H9 (cell line): ENCODE results near the gene SYT15B. TPM values are rescaled to one million over a fixed set of nuclear protein-coding genes. Genes with fewer than 3 reads are reported as not detected.
"Not testable (repeated sequence)": the region's sequence is repeated elsewhere in the genome, so short reads cannot be mapped to it uniquely, and the experiment has no call there.

ENCODE experiments used
- DNase-seq: peaks from one replicate; pipeline ENCODE4 v3.0.0-alpha.2; 2017
- H2AFZ ChIP-seq: one replicate; pipeline ENCODE4 v1.6.1; 2013; ENCODE audit warnings: mild to moderate bottlenecking, low read length, control low read depth, moderate library complexity
- H2AK5ac ChIP-seq: 2 replicates; pipeline ENCODE4 v1.6.1; 2013; ENCODE audit warnings: low read length, control low read depth, mixed read lengths; ENCODE audit not compliant: insufficient read length
- H2BK120ac ChIP-seq: one replicate; pipeline ENCODE4 v1.6.1; 2013; ENCODE audit warnings: low read depth, mild to moderate bottlenecking, low read length, control low read depth, inconsistent platforms; ENCODE audit not compliant: poor library complexity, severe bottlenecking
- H2BK12ac ChIP-seq: 2 replicates; pipeline ENCODE4 v1.6.1; 2013; ENCODE audit warnings: low read length, control low read depth, mixed read lengths, low read depth; ENCODE audit not compliant: insufficient read length
- H2BK15ac ChIP-seq: 2 replicates; pipeline ENCODE4 v1.6.1; 2013; ENCODE audit warnings: low read depth, low read length, control low read depth
- H2BK20ac ChIP-seq: one replicate; pipeline ENCODE4 v1.6.1; 2013; ENCODE audit warnings: low read depth, mild to moderate bottlenecking, low read length, control low read depth, inconsistent platforms; ENCODE audit not compliant: poor library complexity, severe bottlenecking
- H2BK5ac ChIP-seq: 2 replicates; pipeline ENCODE4 v1.6.1; 2013; ENCODE audit warnings: low read length, control low read depth, mixed read lengths; ENCODE audit not compliant: insufficient read length
- H3K14ac ChIP-seq: 2 replicates; pipeline ENCODE4 v1.6.1; 2013; ENCODE audit warnings: low read length, control low read depth; ENCODE audit not compliant: insufficient read depth
- H3K18ac ChIP-seq: 2 replicates; pipeline ENCODE4 v1.6.1; 2013; ENCODE audit warnings: low read depth, mild to moderate bottlenecking, mixed read lengths, low read length, control low read depth; ENCODE audit not compliant: insufficient read length
- H3K23ac ChIP-seq: 2 replicates; pipeline ENCODE4 v1.6.1; 2013; ENCODE audit warnings: low read length, control low read depth, mixed read lengths, low read depth; ENCODE audit not compliant: insufficient read length
- H3K23me2 ChIP-seq: 2 replicates; pipeline ENCODE4 v1.6.1; 2013; ENCODE audit warnings: low read depth, mild to moderate bottlenecking, mixed read lengths, low read length, control low read depth; ENCODE audit not compliant: insufficient read length, poor library complexity, severe bottlenecking
- H3K27ac ChIP-seq: 2 replicates; pipeline ENCODE4 v1.5.1; 2013; ENCODE audit warnings: low read length, control low read depth, mixed read lengths, low read depth; ENCODE audit not compliant: insufficient read length
- H3K27me3 ChIP-seq: 2 replicates; pipeline ENCODE4 v1.6.1; 2013; ENCODE audit warnings: low read length, control low read depth, inconsistent platforms; ENCODE audit not compliant: insufficient read depth
- H3K4ac ChIP-seq: 2 replicates; pipeline ENCODE4 v1.6.1; 2013; ENCODE audit warnings: low read depth, mild to moderate bottlenecking, control low read depth, inconsistent platforms, low read length, moderate library complexity
- H3K4me1 ChIP-seq: 2 replicates; pipeline ENCODE4 v1.6.1; 2013; ENCODE audit warnings: low read length, control low read depth, inconsistent platforms; ENCODE audit not compliant: insufficient read depth
- H3K4me2 ChIP-seq: 2 replicates; pipeline ENCODE4 v1.6.1; 2013; ENCODE audit warnings: low read length, control low read depth, mixed read lengths; ENCODE audit not compliant: insufficient read length, insufficient read depth
- H3K56ac ChIP-seq: 2 replicates; pipeline ENCODE4 v1.6.1; 2013; ENCODE audit warnings: low read depth, mild to moderate bottlenecking, mixed read lengths, low read length, control low read depth; ENCODE audit not compliant: insufficient read length
- H3K79me1 ChIP-seq: 2 replicates; pipeline ENCODE4 v1.6.1; 2013; ENCODE audit warnings: low read depth, mild to moderate bottlenecking, moderate library complexity, low read length, control low read depth, inconsistent platforms; ENCODE audit not compliant: insufficient read depth, poor library complexity, severe bottlenecking
- H3K79me2 ChIP-seq: 2 replicates; pipeline ENCODE4 v1.6.1; 2013; ENCODE audit warnings: low read length, control low read depth, inconsistent platforms; ENCODE audit not compliant: insufficient read depth
- H3K9ac ChIP-seq: 2 replicates; pipeline ENCODE4 v1.6.1; 2013; ENCODE audit warnings: low read length, control low read depth, mixed read lengths; ENCODE audit not compliant: insufficient read length; ENCODE audit errors: extremely low read depth
- H3K9me3 ChIP-seq: one replicate; pipeline ENCODE4 v1.6.1; 2013; ENCODE audit warnings: low read depth, low read length, inconsistent platforms; ENCODE audit not compliant: control insufficient read depth
- H3T11ph ChIP-seq: one replicate; pipeline ENCODE4 v1.6.1; 2013; ENCODE audit warnings: mild to moderate bottlenecking, low read length, control low read depth, inconsistent platforms
- H4K20me1 ChIP-seq: one replicate; pipeline ENCODE4 v1.6.1; 2013; ENCODE audit not compliant: control insufficient read depth, insufficient read length, insufficient read depth
- H4K5ac ChIP-seq: 2 replicates; pipeline ENCODE4 v1.6.1; 2013; ENCODE audit warnings: low read depth, mild to moderate bottlenecking, mixed read lengths, low read length, control low read depth; ENCODE audit not compliant: insufficient read length
- H4K8ac ChIP-seq: replicated peaks from 2 replicates; pipeline ENCODE4 v1.6.1; 2013; ENCODE audit warnings: low read length, control low read depth, mixed read lengths, low read depth; ENCODE audit not compliant: insufficient read length
- H4K91ac ChIP-seq: 2 replicates; pipeline ENCODE4 v1.6.1; 2013; ENCODE audit warnings: low read depth, mild to moderate bottlenecking, moderate library complexity, mixed read lengths, low read length, control low read depth; ENCODE audit not compliant: insufficient read length
- H3K27ac Mint-ChIP-seq, 3 experiments: 2 replicates in 2 of 3; 3 replicates in 1 of 3; pipeline ENCODE4 v1.8.0; 2020 to 2021; ENCODE audit warnings: mixed read lengths in 3 of 3, mild to moderate bottlenecking in 1 of 3, moderate library complexity in 1 of 3
- H3K27me3 Mint-ChIP-seq: 2 replicates; pipeline ENCODE4 v1.8.0; 2021; ENCODE audit warnings: low read depth, mild to moderate bottlenecking, moderate library complexity, mixed read lengths
- H3K36me3 Mint-ChIP-seq, 3 experiments: 2 replicates in 2 of 3; 3 replicates in 1 of 3; pipeline ENCODE4 v1.8.0; 2020 to 2021; ENCODE audit warnings: low read depth in 3 of 3, mixed read lengths in 3 of 3; ENCODE audit not compliant: insufficient read depth in 1 of 3
- H3K4me1 Mint-ChIP-seq, 2 experiments: 2 replicates each; pipeline ENCODE4 v1.8.0; 2020; ENCODE audit warnings: mixed read lengths in 2 of 2
- H3K4me3 Mint-ChIP-seq, 2 experiments: 2 replicates in 1 of 2; 3 replicates in 1 of 2; pipeline ENCODE4 v1.8.0; 2020 to 2021; ENCODE audit warnings: mild to moderate bottlenecking in 2 of 2, mixed read lengths in 2 of 2, moderate library complexity in 1 of 2
- H3K9me3 Mint-ChIP-seq, 2 experiments: 2 replicates in 1 of 2; 3 replicates in 1 of 2; pipeline ENCODE4 v1.8.0; 2020; ENCODE audit warnings: mild to moderate bottlenecking in 2 of 2, mixed read lengths in 2 of 2, moderate library complexity in 1 of 2
- WGBS: extraction: QIAGEN DNeasy Blood & Tissue Kit; methylation state at CpG from one replicate; pipeline ENCODE4 v1.1.7; 2013; ENCODE audit warnings: missing lambda C conversion rate, low lambda C conversion rate, mixed read lengths; ENCODE audit not compliant: insufficient read length; ENCODE audit errors: extremely low coverage; 5-methylcytosine and 5-hydroxymethylcytosine counted together
- total RNA-seq: library from RNA; stranded (reverse); gene quantifications from 2 replicates; pipeline ENCODE4 v1.2.1, GENCODE V29; 2021

Gene SYT15B
- total RNA-seq, 1 experiment from 2014 or later = 0.24 TPM

- not testable (repeated sequence) for H3K4me2 ChIP-seq, H4K8ac ChIP-seq, H3K36me3 Mint-ChIP-seq, H3K4ac ChIP-seq, H2BK20ac ChIP-seq, H3K79me1 ChIP-seq, H3K4me3 Mint-ChIP-seq, H3K9me3 Mint-ChIP-seq, H3K79me2 ChIP-seq, H3K14ac ChIP-seq, H3K27me3 ChIP-seq, H2BK120ac ChIP-seq, H4K20me1 ChIP-seq, H2BK5ac ChIP-seq, H3K27me3 Mint-ChIP-seq, H3K9ac ChIP-seq, H3K56ac ChIP-seq, H4K5ac ChIP-seq, H3K4me1 ChIP-seq, H3K9me3 ChIP-seq, H3K27ac ChIP-seq, H3K23me2 ChIP-seq, H4K91ac ChIP-seq, H2AFZ ChIP-seq, H3K27ac Mint-ChIP-seq, H2BK12ac ChIP-seq, H3K18ac ChIP-seq, DNase-seq, H3K4me1 Mint-ChIP-seq, H3T11ph ChIP-seq, H3K23ac ChIP-seq, H2BK15ac ChIP-seq, H2AK5ac ChIP-seq
- WGBS = no CpG with 5 or more reads among the region's 3 CpGs
Observed at GRCh38 chr10:47753176-47753575, 10.2 kb downstream of the SYT15B start.

GRCh38 chr10:47751821-47752220 is 11.6 kb downstream of the SYT15B start:
- not testable (repeated sequence) for H3K14ac ChIP-seq, H3K4me3 Mint-ChIP-seq, H3K27ac Mint-ChIP-seq, H2AK5ac ChIP-seq, H3K36me3 Mint-ChIP-seq, H3K56ac ChIP-seq, H3K4me2 ChIP-seq, H3K23me2 ChIP-seq, H3K27me3 Mint-ChIP-seq, H2BK15ac ChIP-seq, H2BK120ac ChIP-seq, H2AFZ ChIP-seq, DNase-seq, H3K9me3 ChIP-seq, H4K20me1 ChIP-seq, H3K4me1 ChIP-seq, H3K27ac ChIP-seq, H3K18ac ChIP-seq, H3K9ac ChIP-seq, H3K4me1 Mint-ChIP-seq, H3T11ph ChIP-seq, H4K5ac ChIP-seq, H2BK12ac ChIP-seq, H4K8ac ChIP-seq, H3K4ac ChIP-seq, H3K79me1 ChIP-seq, H2BK20ac ChIP-seq, H2BK5ac ChIP-seq, H3K9me3 Mint-ChIP-seq, H3K79me2 ChIP-seq, H3K27me3 ChIP-seq, H3K23ac ChIP-seq, H4K91ac ChIP-seq
- no CpG with 5 or more reads among the region's 3 CpGs for WGBS
